HG03039 (cell line): ENCODE results near the gene DNAJB4.
"Not testable (repeated sequence)": the region's sequence is repeated elsewhere in the genome, so short reads cannot be mapped to it uniquely, and the experiment has no call there.

ENCODE experiments used
- ATAC-seq: cut with Tn5 transposase; IDR thresholded peaks from one replicate; pipeline ENCODE4 v1.9.1; 2021; ENCODE audit warnings: mild to moderate bottlenecking, moderate library complexity; ENCODE audit not compliant: unreplicated experiment

The DNAJB4 gene

GRCh38 chr1:77990629-77991204 lies 14.0 kb upstream of the DNAJB4 start:
- no peak for ATAC-seq

GRCh38 chr1:77991638-77992037 lies 13.1 kb upstream of the DNAJB4 start:
- no peak for ATAC-seq

GRCh38 chr1:77994117-77994705 lies 10.5 kb upstream of the DNAJB4 start:
- no peak for ATAC-seq

GRCh38 chr1:77996734-77997133 lies 8.0 kb upstream of the DNAJB4 start:
- ATAC-seq, result no peak

- ATAC-seq, result not testable (repeated sequence)
These were observed 4.2 kb upstream of the DNAJB4 start for GRCh38 chr1:78000536-78000935.

- no peak for ATAC-seq
These were observed 1.5 kb upstream of the DNAJB4 start for GRCh38 chr1:78003070-78003746.

- peak; percentile 48 for ATAC-seq
These were observed 639 bp upstream of the DNAJB4 start for GRCh38 chr1:78003882-78004718.

- no peak for ATAC-seq
These were observed 646 bp downstream of the DNAJB4 start for GRCh38 chr1:78005448-78005722.

GRCh38 chr1:78005755-78006154 lies 1.0 kb downstream of the DNAJB4 start:
- no peak for ATAC-seq

GRCh38 chr1:78006521-78006920 lies 1.8 kb downstream of the DNAJB4 start:
- no peak for ATAC-seq

GRCh38 chr1:78007677-78008341 lies 3.1 kb downstream of the DNAJB4 start:
- no peak for ATAC-seq

GRCh38 chr1:78009276-78009675 lies 4.5 kb downstream of the DNAJB4 start:
- ATAC-seq, result no peak

- ATAC-seq, result no peak
These were observed 5.1 kb downstream of the DNAJB4 start for GRCh38 chr1:78009836-78010235.

- no peak for ATAC-seq
These were observed 6.3 kb downstream of the DNAJB4 start for GRCh38 chr1:78011050-78011449.

- ATAC-seq, result no peak
These were observed 10.4 kb downstream of the DNAJB4 start for GRCh38 chr1:78015148-78015547.

- ATAC-seq, result no peak
These were observed 14.3 kb downstream of the DNAJB4 start for GRCh38 chr1:78019024-78019423.

- ATAC-seq, result not testable (repeated sequence)
These were observed 16.4 kb downstream of the DNAJB4 start for GRCh38 chr1:78021134-78021533.

GRCh38 chr1:78029793-78030192 lies 25.1 kb downstream of the DNAJB4 start:
- no peak for ATAC-seq

- no peak for ATAC-seq
These were observed 28.5 kb downstream of the DNAJB4 start for GRCh38 chr1:78032996-78033796.

- no peak for ATAC-seq
These were observed 29.0 kb downstream of the DNAJB4 start for GRCh38 chr1:78033797-78034172.

- no peak for ATAC-seq
These were observed 30.4 kb downstream of the DNAJB4 start for GRCh38 chr1:78035121-78035520.
